ENCODE data around the gene BTBD9. TPM values are rescaled to one million over a fixed set of nuclear protein-coding genes. Genes with fewer than 3 reads are reported as not detected.
A peak's percentile ranks its signal among the peaks of the same experiment; 100 is the strongest.

BTBD9 gene
- total RNA-seq, 1 experiment from 2014 or later, result 6.5 TPM

- DNase-seq (ENCODE audit: low read depth), result no peak
Observed at GRCh38 chr6:38482466-38482865, 157.3 kb downstream of the BTBD9 start.

GRCh38 chr6:38481851-38482250 is 157.9 kb downstream of the BTBD9 start:
- DNase-seq (ENCODE audit: low read depth), result no peak

- DNase-seq (ENCODE audit: low read depth), result no peak
Observed at GRCh38 chr6:38481211-38481836, 158.4 kb downstream of the BTBD9 start.

- DNase-seq (ENCODE audit: low read depth), result no peak
Observed at GRCh38 chr6:38480036-38480435, 159.7 kb downstream of the BTBD9 start.

GRCh38 chr6:38479331-38479730 is 160.4 kb downstream of the BTBD9 start:
- DNase-seq (ENCODE audit: low read depth), result no peak

GRCh38 chr6:38477680-38478260 is 162.0 kb downstream of the BTBD9 start:
- DNase-seq (ENCODE audit: low read depth), result no peak

GRCh38 chr6:38476888-38477287 is 162.8 kb downstream of the BTBD9 start:
- DNase-seq (ENCODE audit: low read depth), result no peak

GRCh38 chr6:38476141-38476540 is 163.6 kb downstream of the BTBD9 start:
- DNase-seq (ENCODE audit: low read depth), result peak; percentile 9

- no peak for DNase-seq (ENCODE audit: low read depth)
Observed at GRCh38 chr6:38470548-38470947, 169.2 kb downstream of the BTBD9 start.

GRCh38 chr6:38467566-38467965 is 172.2 kb downstream of the BTBD9 start:
- no peak for DNase-seq (ENCODE audit: low read depth)

GRCh38 chr6:38460186-38460585 is 179.5 kb downstream of the BTBD9 start:
- DNase-seq (ENCODE audit: low read depth), result peak; percentile 73

- DNase-seq (ENCODE audit: low read depth), result peak; percentile 12
Observed at GRCh38 chr6:38459291-38459690, 180.4 kb downstream of the BTBD9 start.

GRCh38 chr6:38453861-38454260 is 185.9 kb downstream of the BTBD9 start:
- DNase-seq (ENCODE audit: low read depth), result no peak

- DNase-seq (ENCODE audit: low read depth), result peak; percentile 17
Observed at GRCh38 chr6:38452816-38453660, 186.7 kb downstream of the BTBD9 start.

- DNase-seq (ENCODE audit: low read depth), result no peak
Observed at GRCh38 chr6:38450717-38451116, 189.0 kb downstream of the BTBD9 start.

GRCh38 chr6:38445925-38446324 is 193.8 kb downstream of the BTBD9 start:
- no peak for DNase-seq (ENCODE audit: low read depth)

GRCh38 chr6:38445336-38445735 is 194.4 kb downstream of the BTBD9 start:
- no peak for DNase-seq (ENCODE audit: low read depth)

- peak; percentile 32 for DNase-seq (ENCODE audit: low read depth)
Observed at GRCh38 chr6:38443352-38444144, 196.2 kb downstream of the BTBD9 start.

GRCh38 chr6:38438097-38438496 is 201.6 kb downstream of the BTBD9 start:
- no peak for DNase-seq (ENCODE audit: low read depth)

- peak; percentile 67 for DNase-seq (ENCODE audit: low read depth)
Observed at GRCh38 chr6:38436726-38437465, 202.8 kb downstream of the BTBD9 start.

- no peak for DNase-seq (ENCODE audit: low read depth)
Observed at GRCh38 chr6:38435330-38435729, 204.4 kb downstream of the BTBD9 start.

All from LHCN-M2 (cell line).